H9 (cell line): ENCODE data around the gene SMIM20. TPM values are rescaled to one million over a fixed set of nuclear protein-coding genes. Genes with fewer than 3 reads are reported as not detected.

Experiments
- DNase-seq: peaks from one replicate; pipeline ENCODE4 v3.0.0-alpha.2; 2017
- H2AFZ ChIP-seq: one replicate; pipeline ENCODE4 v1.6.1; 2013; ENCODE audit warnings: mild to moderate bottlenecking, low read length, control low read depth, moderate library complexity
- H2AK5ac ChIP-seq: 2 replicates; pipeline ENCODE4 v1.6.1; 2013; ENCODE audit warnings: low read length, control low read depth, mixed read lengths; ENCODE audit not compliant: insufficient read length
- H2BK120ac ChIP-seq: one replicate; pipeline ENCODE4 v1.6.1; 2013; ENCODE audit warnings: low read depth, mild to moderate bottlenecking, low read length, control low read depth, inconsistent platforms; ENCODE audit not compliant: poor library complexity, severe bottlenecking
- H2BK12ac ChIP-seq: 2 replicates; pipeline ENCODE4 v1.6.1; 2013; ENCODE audit warnings: low read length, control low read depth, mixed read lengths, low read depth; ENCODE audit not compliant: insufficient read length
- H2BK15ac ChIP-seq: 2 replicates; pipeline ENCODE4 v1.6.1; 2013; ENCODE audit warnings: low read depth, low read length, control low read depth
- H2BK20ac ChIP-seq: one replicate; pipeline ENCODE4 v1.6.1; 2013; ENCODE audit warnings: low read depth, mild to moderate bottlenecking, low read length, control low read depth, inconsistent platforms; ENCODE audit not compliant: poor library complexity, severe bottlenecking
- H2BK5ac ChIP-seq: 2 replicates; pipeline ENCODE4 v1.6.1; 2013; ENCODE audit warnings: low read length, control low read depth, mixed read lengths; ENCODE audit not compliant: insufficient read length
- H3K14ac ChIP-seq: 2 replicates; pipeline ENCODE4 v1.6.1; 2013; ENCODE audit warnings: low read length, control low read depth; ENCODE audit not compliant: insufficient read depth
- H3K18ac ChIP-seq: 2 replicates; pipeline ENCODE4 v1.6.1; 2013; ENCODE audit warnings: low read depth, mild to moderate bottlenecking, mixed read lengths, low read length, control low read depth; ENCODE audit not compliant: insufficient read length
- H3K23ac ChIP-seq: 2 replicates; pipeline ENCODE4 v1.6.1; 2013; ENCODE audit warnings: low read length, control low read depth, mixed read lengths, low read depth; ENCODE audit not compliant: insufficient read length
- H3K23me2 ChIP-seq: 2 replicates; pipeline ENCODE4 v1.6.1; 2013; ENCODE audit warnings: low read depth, mild to moderate bottlenecking, mixed read lengths, low read length, control low read depth; ENCODE audit not compliant: insufficient read length, poor library complexity, severe bottlenecking
- H3K27ac ChIP-seq: 2 replicates; pipeline ENCODE4 v1.5.1; 2013; ENCODE audit warnings: low read length, control low read depth, mixed read lengths, low read depth; ENCODE audit not compliant: insufficient read length
- H3K27me3 ChIP-seq: 2 replicates; pipeline ENCODE4 v1.6.1; 2013; ENCODE audit warnings: low read length, control low read depth, inconsistent platforms; ENCODE audit not compliant: insufficient read depth
- H3K4ac ChIP-seq: 2 replicates; pipeline ENCODE4 v1.6.1; 2013; ENCODE audit warnings: low read depth, mild to moderate bottlenecking, control low read depth, inconsistent platforms, low read length, moderate library complexity
- H3K4me1 ChIP-seq: 2 replicates; pipeline ENCODE4 v1.6.1; 2013; ENCODE audit warnings: low read length, control low read depth, inconsistent platforms; ENCODE audit not compliant: insufficient read depth
- H3K4me2 ChIP-seq: 2 replicates; pipeline ENCODE4 v1.6.1; 2013; ENCODE audit warnings: low read length, control low read depth, mixed read lengths; ENCODE audit not compliant: insufficient read length, insufficient read depth
- H3K56ac ChIP-seq: 2 replicates; pipeline ENCODE4 v1.6.1; 2013; ENCODE audit warnings: low read depth, mild to moderate bottlenecking, mixed read lengths, low read length, control low read depth; ENCODE audit not compliant: insufficient read length
- H3K79me1 ChIP-seq: 2 replicates; pipeline ENCODE4 v1.6.1; 2013; ENCODE audit warnings: low read depth, mild to moderate bottlenecking, moderate library complexity, low read length, control low read depth, inconsistent platforms; ENCODE audit not compliant: insufficient read depth, poor library complexity, severe bottlenecking
- H3K79me2 ChIP-seq: 2 replicates; pipeline ENCODE4 v1.6.1; 2013; ENCODE audit warnings: low read length, control low read depth, inconsistent platforms; ENCODE audit not compliant: insufficient read depth
- H3K9ac ChIP-seq: 2 replicates; pipeline ENCODE4 v1.6.1; 2013; ENCODE audit warnings: low read length, control low read depth, mixed read lengths; ENCODE audit not compliant: insufficient read length; ENCODE audit errors: extremely low read depth
- H3K9me3 ChIP-seq: one replicate; pipeline ENCODE4 v1.6.1; 2013; ENCODE audit warnings: low read depth, low read length, inconsistent platforms; ENCODE audit not compliant: control insufficient read depth
- H3T11ph ChIP-seq: one replicate; pipeline ENCODE4 v1.6.1; 2013; ENCODE audit warnings: mild to moderate bottlenecking, low read length, control low read depth, inconsistent platforms
- H4K20me1 ChIP-seq: one replicate; pipeline ENCODE4 v1.6.1; 2013; ENCODE audit not compliant: control insufficient read depth, insufficient read length, insufficient read depth
- H4K5ac ChIP-seq: 2 replicates; pipeline ENCODE4 v1.6.1; 2013; ENCODE audit warnings: low read depth, mild to moderate bottlenecking, mixed read lengths, low read length, control low read depth; ENCODE audit not compliant: insufficient read length
- H4K8ac ChIP-seq: replicated peaks from 2 replicates; pipeline ENCODE4 v1.6.1; 2013; ENCODE audit warnings: low read length, control low read depth, mixed read lengths, low read depth; ENCODE audit not compliant: insufficient read length
- H4K91ac ChIP-seq: 2 replicates; pipeline ENCODE4 v1.6.1; 2013; ENCODE audit warnings: low read depth, mild to moderate bottlenecking, moderate library complexity, mixed read lengths, low read length, control low read depth; ENCODE audit not compliant: insufficient read length
- H3K27ac Mint-ChIP-seq, 3 experiments: 2 replicates in 2 of 3; 3 replicates in 1 of 3; pipeline ENCODE4 v1.8.0; 2020 to 2021; ENCODE audit warnings: mixed read lengths in 3 of 3, mild to moderate bottlenecking in 1 of 3, moderate library complexity in 1 of 3
- H3K27me3 Mint-ChIP-seq: 2 replicates; pipeline ENCODE4 v1.8.0; 2021; ENCODE audit warnings: low read depth, mild to moderate bottlenecking, moderate library complexity, mixed read lengths
- H3K36me3 Mint-ChIP-seq, 3 experiments: 2 replicates in 2 of 3; 3 replicates in 1 of 3; pipeline ENCODE4 v1.8.0; 2020 to 2021; ENCODE audit warnings: low read depth in 3 of 3, mixed read lengths in 3 of 3; ENCODE audit not compliant: insufficient read depth in 1 of 3
- H3K4me1 Mint-ChIP-seq, 2 experiments: 2 replicates each; pipeline ENCODE4 v1.8.0; 2020; ENCODE audit warnings: mixed read lengths in 2 of 2
- H3K4me3 Mint-ChIP-seq, 2 experiments: 2 replicates in 1 of 2; 3 replicates in 1 of 2; pipeline ENCODE4 v1.8.0; 2020 to 2021; ENCODE audit warnings: mild to moderate bottlenecking in 2 of 2, mixed read lengths in 2 of 2, moderate library complexity in 1 of 2
- H3K9me3 Mint-ChIP-seq, 2 experiments: 2 replicates in 1 of 2; 3 replicates in 1 of 2; pipeline ENCODE4 v1.8.0; 2020; ENCODE audit warnings: mild to moderate bottlenecking in 2 of 2, mixed read lengths in 2 of 2, moderate library complexity in 1 of 2
- CTCF ChIP-seq: fragments of 200-600 bp; sonication (generic); conservative IDR thresholded peaks from 3 replicates; pipeline ENCODE4 v1.8.0; 2021; ENCODE audit warnings: antibody characterized with exemption, mild to moderate bottlenecking
- total RNA-seq: library from RNA; stranded (reverse); gene quantifications from 2 replicates; pipeline ENCODE4 v1.2.1, GENCODE V29; 2021

Gene SMIM20
- total RNA-seq, 1 experiment from 2014 or later: 40.2 TPM

- no peak overlapping the region for H2BK12ac ChIP-seq
- no peak overlapping the region for H3K23ac ChIP-seq
- Mint-ChIP-seq H3K27me3 (peaks cover 10% of the 10 kb centered on the region), H3K4me3 (no peak overlapping the region), H3K9me3 (peaks cover 3 to 7% of the 10 kb centered on the region in 2 experiments; a peak in 4 of 5 replicates), H3K36me3 (peaks cover 0 to 4% (median 3%) of the 10 kb centered on the region in 3 experiments; a peak in 1 of 7 replicates), H3K27ac (no peak overlapping the region), H3K4me1 (peaks cover 3 to 4% of the 10 kb centered on the region in 2 experiments; a peak in 2 of 4 replicates)
- no peak for DNase-seq
- TF ChIP-seq CTCF: no peak
- H3K4me1 ChIP-seq: no peaks in the 10 kb centered on the region
- no peak overlapping the region for H3T11ph ChIP-seq
- H3K4ac ChIP-seq: no peak overlapping the region
- no peak overlapping the region for H3K4me2 ChIP-seq
- no peak overlapping the region for H3K9ac ChIP-seq
- H4K5ac ChIP-seq: no peak overlapping the region
- H2BK5ac ChIP-seq: no peak overlapping the region
- no peak overlapping the region for H3K14ac ChIP-seq
- no peak overlapping the region for H2BK120ac ChIP-seq
- no peak overlapping the region for H2AFZ ChIP-seq
- H2BK15ac ChIP-seq: no peak overlapping the region
- no peak overlapping the region for H3K56ac ChIP-seq
- H3K23me2 ChIP-seq: no peaks in the 10 kb centered on the region
- no peak overlapping the region for H2BK20ac ChIP-seq
- H3K79me1 ChIP-seq: no peaks in the 10 kb centered on the region
- H3K27ac ChIP-seq: no peak overlapping the region
- no peaks in the 10 kb centered on the region for H3K27me3 ChIP-seq
- H2AK5ac ChIP-seq: no peak overlapping the region
- H4K91ac ChIP-seq: no peak overlapping the region
- no peaks in the 10 kb centered on the region for H4K20me1 ChIP-seq
- no peak overlapping the region for H3K18ac ChIP-seq
- no peaks in the 10 kb centered on the region for H3K9me3 ChIP-seq
- no peaks in the 10 kb centered on the region for H3K79me2 ChIP-seq
- no peak overlapping the region for H4K8ac ChIP-seq
Measured at GRCh38 chr4:25943312-25943711, 29.3 kb downstream of the SMIM20 start.
